ENCODE data around the gene SEPTIN5.

The SEPTIN5 gene

GRCh38 chr22:19680911-19681862 lies 33.1 kb upstream of the SEPTIN5 start:
- no peak for DNase-seq (ENCODE audit: low spot score)
- no peak for TF ChIP-seq CTCF (conservative IDR thresholded peaks at IDR 0.05; ENCODE audit: low read depth)
- ChIA-PET CTCF (interaction anchor here (0.6 kb wide), 1 partner anchor 65 kb away, joined by 4 read pairs; no protein-coding TSS in a partner anchor), POLR2A (ENCODE audit: low non-redundant PET) (no interaction called here)
- no peak overlapping the region for H3K27ac ChIP-seq

- no peak overlapping the region for H3K27ac ChIP-seq
- ChIA-PET POLR2A (ENCODE audit: low non-redundant PET) (no interaction called here), CTCF (no interaction called here)
- TF ChIP-seq CTCF (conservative IDR thresholded peaks at IDR 0.05; ENCODE audit: low read depth) = no peak
- no peak for DNase-seq (ENCODE audit: low spot score)
These were observed 32.4 kb upstream of the SEPTIN5 start for GRCh38 chr22:19681863-19682245.

GRCh38 chr22:19686946-19687345 lies 27.4 kb upstream of the SEPTIN5 start:
- TF ChIP-seq CTCF (conservative IDR thresholded peaks at IDR 0.05; ENCODE audit: low read depth) = no peak
- no peak for DNase-seq (ENCODE audit: low spot score)
- POLR2A ChIA-PET (ENCODE audit: low non-redundant PET) = no interaction called here
- CTCF ChIA-PET = no interaction called here
- no peak overlapping the region for H3K27ac ChIP-seq

GRCh38 chr22:19687561-19688300 lies 26.6 kb upstream of the SEPTIN5 start:
- TF ChIP-seq CTCF (conservative IDR thresholded peaks at IDR 0.05; ENCODE audit: low read depth) = no peak
- ChIA-PET CTCF (interaction anchor here (0.6 to 2.2 kb wide), 2 partner anchors 8 to 35 kb away, joined by 3 to 7 read pairs; no protein-coding TSS in a partner anchor), POLR2A (ENCODE audit: low non-redundant PET) (no interaction called here)
- no peak for DNase-seq (ENCODE audit: low spot score)
- peak overlapping the region; percentile 6; the same call in 1 of the 2 replicates for H3K27ac ChIP-seq

- ChIA-PET POLR2A (ENCODE audit: low non-redundant PET) (no interaction called here), CTCF (interaction anchor here (2.2 kb wide), 1 partner anchor 9 kb away, joined by 7 read pairs; no protein-coding TSS in a partner anchor)
- TF ChIP-seq CTCF (conservative IDR thresholded peaks at IDR 0.05; ENCODE audit: low read depth) = no peak
- peak overlapping the region; percentile 6; the same call in 1 of the 2 replicates for H3K27ac ChIP-seq
- no peak for DNase-seq (ENCODE audit: low spot score)
These were observed 25.7 kb upstream of the SEPTIN5 start for GRCh38 chr22:19688301-19689290.

Data from RWPE1 (cell line).